GM19463 (cell line): Measurements from ENCODE around the gene BAHCC1.
"Not testable (repeated sequence)": the region's sequence is repeated elsewhere in the genome, so short reads cannot be mapped to it uniquely, and the experiment has no call there.

Experiments used
- ATAC-seq: cut with Tn5 transposase; IDR thresholded peaks from one replicate; pipeline ENCODE4 v1.9.1; 2021; ENCODE audit warnings: mild to moderate bottlenecking, moderate library complexity; ENCODE audit not compliant: unreplicated experiment

The BAHCC1 gene

GRCh38 chr17:81425716-81426392, 30.6 kb downstream of the BAHCC1 start:
- ATAC-seq = not testable (repeated sequence)

- no peak for ATAC-seq
Measured at GRCh38 chr17:81426393-81427172, 31.3 kb downstream of the BAHCC1 start.

GRCh38 chr17:81427173-81428120, 32.2 kb downstream of the BAHCC1 start:
- no peak for ATAC-seq

GRCh38 chr17:81428121-81428515, 32.9 kb downstream of the BAHCC1 start:
- no peak for ATAC-seq

GRCh38 chr17:81428516-81428915, 33.3 kb downstream of the BAHCC1 start:
- ATAC-seq = no peak

- ATAC-seq = no peak
Measured at GRCh38 chr17:81428948-81429774, 33.9 kb downstream of the BAHCC1 start.

- no peak for ATAC-seq
Measured at GRCh38 chr17:81429821-81430551, 34.7 kb downstream of the BAHCC1 start.

GRCh38 chr17:81431545-81432482, 36.6 kb downstream of the BAHCC1 start:
- no peak for ATAC-seq

- no peak for ATAC-seq
Measured at GRCh38 chr17:81432941-81433340, 37.7 kb downstream of the BAHCC1 start.

- no peak for ATAC-seq
Measured at GRCh38 chr17:81433656-81434055, 38.4 kb downstream of the BAHCC1 start.

GRCh38 chr17:81434072-81434471, 38.8 kb downstream of the BAHCC1 start:
- no peak for ATAC-seq

GRCh38 chr17:81434681-81435417, 39.6 kb downstream of the BAHCC1 start:
- ATAC-seq = no peak

- no peak for ATAC-seq
Measured at GRCh38 chr17:81435652-81436293, 40.5 kb downstream of the BAHCC1 start.

- no peak for ATAC-seq
Measured at GRCh38 chr17:81436294-81436849, 41.1 kb downstream of the BAHCC1 start.

- ATAC-seq = no peak
Measured at GRCh38 chr17:81437191-81437651, 42.0 kb downstream of the BAHCC1 start.

- ATAC-seq = no peak
Measured at GRCh38 chr17:81438007-81438659, 42.9 kb downstream of the BAHCC1 start.

GRCh38 chr17:81438688-81439087, 43.4 kb downstream of the BAHCC1 start:
- ATAC-seq = no peak
